Tibial artery (tissue), 4 donors: ENCODE data around the gene IGFBP2.

ENCODE experiments used
- DNase-seq, 2 donors: peaks; one replicate each; pipeline ENCODE4 v3.0.0-alpha.2; 2019
- H3K27ac ChIP-seq, 2 donors: fragments of 200-600 bp; sonication (generic) in 1 of 2; 1 replicate in 1 of 2; 2 replicates in 1 of 2; pipeline ENCODE4 v1.5.1; 2018 to 2019; ENCODE audit warnings: mild to moderate bottlenecking in 1 of 2
- H3K27me3 ChIP-seq, 2 donors: fragments of 200-600 bp; sonication (generic) in 1 of 2; one replicate each; pipeline versions ENCODE4 v1.5.1 to v1.6.0; 2016 to 2019
- H3K36me3 ChIP-seq, 3 donors: fragments of 200-600 bp; sonication (generic) in 2 of 3; one replicate each; pipeline ENCODE4 v1.5.1; 2016 to 2019; ENCODE audit warnings: mild to moderate bottlenecking in 2 of 3
- H3K4me1 ChIP-seq, 4 donors: fragments of 200-600 bp; sonication (generic) in 2 of 4; 1 replicate in 3 of 4; 2 replicates in 1 of 4; pipeline ENCODE4 v1.5.1; 2016 to 2019
- H3K4me3 ChIP-seq, 2 donors: fragments of 200-600 bp; sonication (generic) in 1 of 2; 1 replicate in 1 of 2; 2 replicates in 1 of 2; pipeline ENCODE4 v1.5.1; 2018 to 2019; ENCODE audit warnings: mild to moderate bottlenecking in 2 of 2
- H3K9me3 ChIP-seq, 3 donors: fragments of 200-600 bp; sonication (generic) in 1 of 3; one replicate each; pipeline ENCODE4 v1.5.1; 2016 to 2019
- intact Hi-C: fragments of 100-400 bp; cut with DNase I; formaldehyde crosslinking; loops from one replicate; pipeline ENCODE4 v1.15.0; 2023; ENCODE audit warnings: low total_unique reads
- TF ChIP-seq, protein P1 (sequence below), 2 experiments: fragments of 200-600 bp in 1 of 2; fragments of 450-650 bp in 1 of 2; IDR thresholded peaks; one replicate each; pipeline ENCODE4 v1.5.1; 2017 to 2019; ENCODE audit warnings: antibody characterized with exemption in 2 of 2, mild to moderate bottlenecking in 1 of 2, moderate library complexity in 1 of 2

The IGFBP2 gene

DNA sequence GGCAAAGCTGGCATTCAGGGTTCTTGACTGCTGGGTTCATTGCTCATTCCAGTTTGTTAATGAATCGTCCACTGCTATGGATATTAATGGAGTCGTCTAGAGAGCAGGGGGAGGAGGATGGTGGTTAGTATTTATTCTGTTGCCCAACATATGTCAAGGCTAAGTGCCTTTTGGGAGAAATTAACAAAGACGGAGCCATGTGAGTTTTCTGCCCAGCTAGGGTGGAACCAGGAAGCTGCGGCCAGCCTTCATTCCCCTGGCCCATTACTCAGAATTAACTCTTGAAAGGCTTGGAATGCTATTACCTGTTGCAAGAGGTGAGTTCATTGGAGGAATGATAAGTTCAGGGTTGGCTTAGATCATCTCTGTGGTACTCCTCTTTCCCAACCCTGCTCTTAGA is 19.3 kb downstream of the IGFBP2 start:
- Histone ChIP-seq H3K4me3 (no peak overlapping the region), H3K4me1 (peaks cover 0 to 90% (median 52%) of the 10 kb centered on the region in 4 donors), H3K27ac (peak overlapping the region; percentile 25 to 54), H3K9me3 (no peaks in the 10 kb centered on the region), H3K27me3 (no peaks in the 10 kb centered on the region), H3K36me3 (peaks cover 0 to 4% (median 0%) of the 10 kb centered on the region in 3 donors)
- TF ChIP-seq, protein P1, sequence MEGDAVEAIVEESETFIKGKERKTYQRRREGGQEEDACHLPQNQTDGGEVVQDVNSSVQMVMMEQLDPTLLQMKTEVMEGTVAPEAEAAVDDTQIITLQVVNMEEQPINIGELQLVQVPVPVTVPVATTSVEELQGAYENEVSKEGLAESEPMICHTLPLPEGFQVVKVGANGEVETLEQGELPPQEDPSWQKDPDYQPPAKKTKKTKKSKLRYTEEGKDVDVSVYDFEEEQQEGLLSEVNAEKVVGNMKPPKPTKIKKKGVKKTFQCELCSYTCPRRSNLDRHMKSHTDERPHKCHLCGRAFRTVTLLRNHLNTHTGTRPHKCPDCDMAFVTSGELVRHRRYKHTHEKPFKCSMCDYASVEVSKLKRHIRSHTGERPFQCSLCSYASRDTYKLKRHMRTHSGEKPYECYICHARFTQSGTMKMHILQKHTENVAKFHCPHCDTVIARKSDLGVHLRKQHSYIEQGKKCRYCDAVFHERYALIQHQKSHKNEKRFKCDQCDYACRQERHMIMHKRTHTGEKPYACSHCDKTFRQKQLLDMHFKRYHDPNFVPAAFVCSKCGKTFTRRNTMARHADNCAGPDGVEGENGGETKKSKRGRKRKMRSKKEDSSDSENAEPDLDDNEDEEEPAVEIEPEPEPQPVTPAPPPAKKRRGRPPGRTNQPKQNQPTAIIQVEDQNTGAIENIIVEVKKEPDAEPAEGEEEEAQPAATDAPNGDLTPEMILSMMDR (IDR thresholded peaks at IDR 0.05): no peak
- no peak for DNase-seq
- intact Hi-C loops: no loop called here

DNA sequence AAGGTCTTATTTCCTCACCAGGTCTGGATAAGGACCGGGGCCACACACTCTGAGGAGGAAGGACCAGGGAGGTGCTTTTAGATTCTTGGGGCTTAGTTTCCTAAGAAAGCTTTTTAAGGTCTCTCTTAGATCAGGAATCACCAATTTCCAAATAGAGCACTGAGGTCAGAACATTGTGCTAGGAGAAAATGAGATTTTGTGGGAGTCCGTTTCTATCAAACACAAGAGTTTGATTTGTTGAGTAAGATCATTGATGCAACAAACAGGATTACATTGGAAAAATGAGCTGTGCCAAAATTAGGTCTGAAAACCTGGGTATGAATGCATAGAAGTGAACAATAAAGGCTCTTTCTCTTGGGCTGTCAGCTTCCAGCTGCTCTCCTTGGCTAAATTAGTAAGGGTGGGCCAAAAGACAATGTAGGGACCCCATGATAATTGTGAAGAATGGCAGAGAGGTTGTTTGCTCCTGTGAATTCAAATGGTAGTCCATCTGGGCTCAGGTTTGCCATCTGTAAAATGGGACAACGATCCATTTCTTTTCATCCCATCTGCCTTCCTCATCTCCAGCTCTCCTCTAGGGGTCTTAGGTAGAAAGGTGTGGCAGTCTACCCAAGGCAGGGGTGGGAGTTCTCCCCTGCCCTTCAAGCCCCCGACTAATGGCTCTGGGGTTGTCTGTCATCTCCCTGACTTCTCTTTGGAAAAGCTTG is 20.0 kb downstream of the IGFBP2 start:
- H3K4me1 ChIP-seq: peaks cover 0 to 90% (median 51%) of the 10 kb centered on the region in 4 donors
- H3K4me3 ChIP-seq: no peak overlapping the region

DNA sequence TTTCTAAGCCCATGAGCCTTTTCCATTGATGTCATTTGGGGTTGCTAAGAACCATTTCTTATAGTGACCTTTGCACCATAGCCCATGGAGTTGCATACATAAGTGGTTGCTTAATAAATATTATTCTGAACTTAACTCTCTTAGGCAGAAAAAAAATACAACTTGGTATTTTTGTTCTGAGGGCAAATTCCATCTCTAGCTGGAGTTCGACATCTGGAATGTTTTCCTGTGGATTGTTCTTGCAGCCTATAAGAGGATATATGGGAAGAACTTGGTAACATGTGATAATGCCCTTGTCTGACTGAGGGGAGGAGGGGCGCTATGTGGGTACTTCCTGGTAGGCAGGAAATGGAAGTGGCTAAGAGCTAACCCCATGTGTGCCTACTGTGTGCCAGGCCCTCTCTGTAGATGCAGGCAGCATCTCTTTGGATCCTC is 20.7 kb downstream of the IGFBP2 start:
- H3K9me3 ChIP-seq: no peaks in the 10 kb centered on the region
- no peak for DNase-seq
- H3K27ac ChIP-seq: peak overlapping the region; percentile 25 to 54
- intact Hi-C loops: no loop called here
- no peak overlapping the region for H3K4me3 ChIP-seq
- peaks cover 0 to 90% (median 50%) of the 10 kb centered on the region in 4 donors for H3K4me1 ChIP-seq
- TF ChIP-seq, protein P1 (IDR thresholded peaks at IDR 0.05): no peak
- no peaks in the 10 kb centered on the region for H3K27me3 ChIP-seq
- peaks cover 0 to 4% (median 0%) of the 10 kb centered on the region in 3 donors for H3K36me3 ChIP-seq

More for the DNA sequence above, 20.0 kb downstream of the IGFBP2 start:
- Histone ChIP-seq H3K27ac (peak overlapping the region; percentile 25 to 54), H3K9me3 (no peaks in the 10 kb centered on the region), H3K36me3 (peaks cover 0 to 4% (median 0%) of the 10 kb centered on the region in 3 donors), H3K27me3 (no peaks in the 10 kb centered on the region)
- TF ChIP-seq, protein P1 (IDR thresholded peaks at IDR 0.05): no peak
- intact Hi-C loops: no loop called here
- DNase-seq: no peak

DNA sequence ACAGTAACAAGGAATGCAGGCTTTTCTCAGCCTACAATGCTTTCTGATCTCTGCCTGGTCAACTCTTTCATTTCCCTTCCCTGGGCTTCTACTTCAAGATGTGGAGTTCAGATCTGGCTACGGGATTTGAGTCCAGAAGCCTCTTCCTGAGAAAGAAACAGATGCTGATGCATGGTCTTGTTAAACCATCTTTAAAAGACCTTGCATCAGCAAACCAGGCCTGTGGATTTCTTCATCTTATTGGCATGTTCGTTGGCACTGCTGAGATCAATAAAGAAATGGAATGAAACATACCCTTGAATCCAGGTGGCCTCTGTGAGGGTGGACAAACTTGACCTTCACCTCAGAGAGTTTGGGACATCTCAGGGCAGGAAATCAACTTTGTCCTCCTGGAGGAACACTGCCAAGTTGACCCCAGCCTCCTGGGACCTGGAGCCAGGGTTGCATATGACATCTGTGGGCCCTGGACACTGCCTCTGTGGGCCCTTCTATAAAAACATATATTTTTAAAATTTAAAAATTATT is 21.4 kb downstream of the IGFBP2 start:
- Histone ChIP-seq H3K36me3 (peaks cover 0 to 4% (median 0%) of the 10 kb centered on the region in 3 donors), H3K4me1 (peaks cover 0 to 86% (median 45%) of the 10 kb centered on the region in 4 donors), H3K9me3 (no peaks in the 10 kb centered on the region), H3K4me3 (no peak overlapping the region), H3K27me3 (no peaks in the 10 kb centered on the region), H3K27ac (peak overlapping the region; percentile 25 to 54)
- intact Hi-C loops: no loop called here
- DNase-seq: no peak
- TF ChIP-seq, protein P1 (IDR thresholded peaks at IDR 0.05): no peak

DNA sequence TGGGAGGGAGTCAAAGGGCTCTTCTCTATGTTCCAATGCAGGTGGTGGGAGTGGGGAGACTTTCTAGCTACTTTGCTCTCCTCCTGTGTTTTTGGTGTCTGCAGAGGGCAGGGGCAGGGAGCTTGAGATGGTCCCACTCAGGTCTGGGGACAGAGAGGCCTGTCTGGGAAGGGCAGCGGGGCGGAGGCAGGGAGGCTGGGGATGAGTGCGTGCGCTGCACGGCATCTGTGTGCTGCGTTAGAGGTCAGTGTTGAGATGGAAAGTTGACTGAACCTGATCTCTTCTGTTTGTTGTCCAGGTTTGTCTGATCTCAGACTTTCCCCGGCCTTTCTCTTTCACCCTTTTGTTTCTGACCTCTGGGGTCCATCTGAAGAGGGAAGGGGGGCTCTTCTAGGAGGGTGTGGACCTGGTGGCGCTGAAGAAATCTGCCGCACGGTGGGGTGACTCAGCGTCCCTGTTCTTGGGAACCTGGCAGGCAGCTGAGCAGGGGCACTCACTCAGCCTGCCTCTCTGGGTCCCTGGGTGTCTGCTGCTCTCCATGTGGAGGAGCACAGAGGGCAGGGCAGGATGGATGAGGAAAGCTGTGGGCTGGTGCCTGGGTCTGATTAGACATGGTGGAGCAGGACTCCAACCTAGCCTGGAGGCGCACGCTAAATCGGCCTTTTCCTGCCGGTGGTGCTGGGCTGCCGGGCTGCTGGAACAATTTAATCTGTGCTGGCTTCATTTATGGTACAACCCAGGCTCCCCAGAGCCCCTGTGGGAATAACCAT is 24.1 kb downstream of the IGFBP2 start:
- Histone ChIP-seq H3K27ac (peak overlapping the region; percentile 14 to 50), H3K4me3 (no peak overlapping the region), H3K27me3 (no peaks in the 10 kb centered on the region), H3K4me1 (peaks cover 0 to 59% (median 35%) of the 10 kb centered on the region in 4 donors), H3K36me3 (peaks cover 2 to 26% (median 16%) of the 10 kb centered on the region in 3 donors), H3K9me3 (no peaks in the 10 kb centered on the region)
- TF ChIP-seq, protein P1 (IDR thresholded peaks at IDR 0.05): no peak
- DNase-seq: no peak
- intact Hi-C loops: no loop called here
